Effector CD8-positive, alpha-beta T cell (primary cell): ENCODE measurements around the gene BRF1.
"Not testable (repeated sequence)": the region's sequence is repeated elsewhere in the genome, so short reads cannot be mapped to it uniquely, and the experiment has no call there.

ENCODE experiments used
- DNase-seq: peaks from one replicate; lab custom pipeline; 2025; lab: John Stamatoyannopoulos, UW
- total RNA-seq, 4 experiments: gene quantifications; one replicate each; lab custom pipeline; 2026; lab: John Stamatoyannopoulos, UW

The BRF1 gene
- 77.8 to 148 (median 93.4) reads per million in 4 experiments for total RNA-seq

- peak; percentile 92 for DNase-seq
These were observed at the start of gene BRF1 for GRCh38 chr14:105300542-105301102. BRF1 (minus strand) TSS chr14:105301001; CDS start chr14:105300629, 372 bp downstream.

- no peak for DNase-seq
These were observed 49.2 kb upstream of the BRF1 start for GRCh38 chr14:105349992-105350391.

- DNase-seq, result no peak
These were observed 48.3 kb upstream of the BRF1 start for GRCh38 chr14:105348945-105349699.

- DNase-seq, result no peak
These were observed 47.6 kb upstream of the BRF1 start for GRCh38 chr14:105348169-105348944.

GRCh38 chr14:105347587-105347968, 46.8 kb upstream of the BRF1 start:
- no peak for DNase-seq

- DNase-seq, result no peak
These were observed 46.2 kb upstream of the BRF1 start for GRCh38 chr14:105346876-105347586.

GRCh38 chr14:105346200-105346533, 45.4 kb upstream of the BRF1 start:
- no peak for DNase-seq

GRCh38 chr14:105343194-105343593, 42.4 kb upstream of the BRF1 start:
- DNase-seq, result no peak

GRCh38 chr14:105340821-105341733, 40.3 kb upstream of the BRF1 start:
- no peak for DNase-seq

GRCh38 chr14:105337966-105338741, 37.4 kb upstream of the BRF1 start:
- DNase-seq, result no peak

GRCh38 chr14:105337433-105337832, 36.6 kb upstream of the BRF1 start:
- no peak for DNase-seq

GRCh38 chr14:105336477-105337287, 35.9 kb upstream of the BRF1 start:
- DNase-seq, result no peak

GRCh38 chr14:105335735-105336476, 35.1 kb upstream of the BRF1 start:
- DNase-seq, result no peak

GRCh38 chr14:105335231-105335542, 34.4 kb upstream of the BRF1 start:
- not testable (repeated sequence) for DNase-seq

GRCh38 chr14:105334383-105335230, 33.8 kb upstream of the BRF1 start:
- DNase-seq, result no peak

- no peak for DNase-seq
These were observed 33.0 kb upstream of the BRF1 start for GRCh38 chr14:105333613-105334364.

GRCh38 chr14:105333020-105333490, 32.3 kb upstream of the BRF1 start:
- DNase-seq, result no peak
